SU-DHL-6 (cell line): ENCODE data around the gene DLK1.

Source experiments
- H2AFZ ChIP-seq: fragments of 200-600 bp; sonication (generic); 2 replicates; pipeline ENCODE4 v1.6.1; 2014; ENCODE audit warnings: low read depth, mild to moderate bottlenecking, moderate library complexity, mixed read lengths, antibody characterized with exemption, low read length; ENCODE audit not compliant: severe bottlenecking
- H3F3A ChIP-seq: fragments of 200-600 bp; shearing (Covaris generic); 2 replicates; pipeline ENCODE4 v1.6.0; 2016; ENCODE audit warnings: antibody characterized with exemption, mild to moderate bottlenecking; ENCODE audit not compliant: insufficient read depth
- H3K27ac ChIP-seq: fragments of 200-600 bp; sonication (generic); 2 replicates; pipeline ENCODE4 v1.5.1; 2016; ENCODE audit warnings: low read depth, mild to moderate bottlenecking, low read length, moderate library complexity, mixed read lengths
- H3K27me3 ChIP-seq: fragments of 200-600 bp; sonication (generic), shearing (Covaris generic); 2 replicates; pipeline ENCODE4 v1.6.0; 2014; ENCODE audit warnings: mild to moderate bottlenecking, low read length
- H3K36me3 ChIP-seq: fragments of 200-600 bp; sonication (generic); 2 replicates; pipeline ENCODE4 v1.6.1; 2014; ENCODE audit warnings: mild to moderate bottlenecking, low read length, mixed read lengths
- H3K4me2 ChIP-seq: fragments of 300-600, 200-600 bp; shearing (Covaris generic), sonication (generic); 2 replicates; pipeline ENCODE4 v1.6.0; 2014; ENCODE audit warnings: low read length, low read depth, mild to moderate bottlenecking; ENCODE audit not compliant: poor library complexity, severe bottlenecking
- H3K4me3 ChIP-seq: fragments of 200-600 bp; sonication (generic); 2 replicates; pipeline ENCODE4 v1.5.1; 2014; ENCODE audit warnings: antibody characterized with exemption, low read length, mild to moderate bottlenecking, mixed read lengths; ENCODE audit not compliant: insufficient read depth, poor library complexity, severe bottlenecking
- H3K79me2 ChIP-seq: fragments of 200-600 bp; sonication (generic); 2 replicates; pipeline ENCODE4 v1.6.1; 2014; ENCODE audit warnings: mild to moderate bottlenecking, low read length, moderate library complexity; ENCODE audit not compliant: insufficient read depth
- H3K9ac ChIP-seq: fragments of 200-600 bp; sonication (generic); 2 replicates; pipeline ENCODE4 v1.7.0; 2014; ENCODE audit warnings: mild to moderate bottlenecking, low read length
- H3K9me2 ChIP-seq: fragments of 200-600 bp; sonication (generic); replicated peaks from 2 replicates; pipeline ENCODE4 v1.6.1; 2014; ENCODE audit warnings: low read length; ENCODE audit not compliant: insufficient read depth
- H3K9me3 ChIP-seq: fragments of 200-600 bp; sonication (generic); 2 replicates; pipeline ENCODE4 v1.6.1; 2014; ENCODE audit warnings: low read length, mixed read lengths; ENCODE audit not compliant: insufficient read depth
- H4K20me1 ChIP-seq: fragments of 200-600 bp; sonication (generic); 2 replicates; pipeline ENCODE4 v1.6.1; 2014; ENCODE audit warnings: low read depth, mild to moderate bottlenecking, antibody characterized with exemption, low read length, moderate library complexity, mixed read lengths
- EZH2phosphoT487 ChIP-seq: fragments of 200-600 bp; sonication (generic), shearing (Covaris generic); conservative IDR thresholded peaks from 2 replicates; pipeline ENCODE4 v1.6.1; 2018; ENCODE audit warnings: mild to moderate bottlenecking, antibody characterized with exemption, low read length, moderate library complexity, mixed read lengths
- TF ChIP-seq, protein P1 (sequence below): fragments of 200-600 bp; sonication (generic); IDR thresholded peaks from one replicate; pipeline ENCODE4 v1.5.1; 2017; ENCODE audit warnings: antibody characterized with exemption, mild to moderate bottlenecking, low read length, moderate library complexity; ENCODE audit not compliant: insufficient read depth, poor library complexity, severe bottlenecking

Gene DLK1

DNA sequence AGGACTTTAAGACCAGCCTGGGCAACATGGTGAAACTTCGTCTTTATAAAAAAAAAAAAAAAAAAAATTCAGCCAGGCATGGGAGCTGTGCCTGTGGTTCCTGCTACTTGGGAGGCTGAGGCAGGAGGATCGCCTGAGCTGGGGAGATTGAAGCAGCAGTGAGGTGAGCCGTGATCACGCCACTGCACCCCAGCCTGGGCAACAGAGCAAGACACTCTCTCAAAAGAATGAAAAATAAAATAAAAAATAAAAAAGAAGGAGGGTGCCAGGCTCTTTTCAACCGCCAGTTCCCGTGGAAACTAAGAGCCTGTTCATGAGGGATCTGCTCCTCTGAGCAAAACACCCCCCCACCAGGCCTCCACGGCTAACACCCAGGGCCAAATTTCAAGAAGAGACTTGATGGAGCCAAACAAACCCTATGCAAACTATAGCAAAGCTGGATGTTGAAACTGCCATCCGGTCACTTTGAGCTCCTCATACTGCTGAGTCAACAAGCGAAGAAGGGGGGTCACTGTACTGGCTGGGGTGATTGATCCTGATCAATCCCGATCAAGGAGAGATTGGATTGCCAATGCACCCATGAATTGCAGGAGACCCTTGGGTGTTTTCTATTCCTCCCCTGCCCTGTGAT lies 23.4 kb downstream of the DLK1 start:
- Histone ChIP-seq H3K27me3 (no peaks in the 10 kb centered on the region), H3K4me2 (no peak overlapping the region), H3K9ac (no peak overlapping the region), H3F3A (no peaks in the 10 kb centered on the region), H3K79me2 (no peaks in the 10 kb centered on the region), H3K9me2 (no peaks in the 10 kb centered on the region), H3K27ac (no peak overlapping the region), H2AFZ (no peak overlapping the region), H4K20me1 (no peaks in the 10 kb centered on the region), H3K9me3 (no peaks in the 10 kb centered on the region), H3K36me3 (no peaks in the 10 kb centered on the region), H3K4me3 (no peak overlapping the region)
- TF ChIP-seq, protein P1, sequence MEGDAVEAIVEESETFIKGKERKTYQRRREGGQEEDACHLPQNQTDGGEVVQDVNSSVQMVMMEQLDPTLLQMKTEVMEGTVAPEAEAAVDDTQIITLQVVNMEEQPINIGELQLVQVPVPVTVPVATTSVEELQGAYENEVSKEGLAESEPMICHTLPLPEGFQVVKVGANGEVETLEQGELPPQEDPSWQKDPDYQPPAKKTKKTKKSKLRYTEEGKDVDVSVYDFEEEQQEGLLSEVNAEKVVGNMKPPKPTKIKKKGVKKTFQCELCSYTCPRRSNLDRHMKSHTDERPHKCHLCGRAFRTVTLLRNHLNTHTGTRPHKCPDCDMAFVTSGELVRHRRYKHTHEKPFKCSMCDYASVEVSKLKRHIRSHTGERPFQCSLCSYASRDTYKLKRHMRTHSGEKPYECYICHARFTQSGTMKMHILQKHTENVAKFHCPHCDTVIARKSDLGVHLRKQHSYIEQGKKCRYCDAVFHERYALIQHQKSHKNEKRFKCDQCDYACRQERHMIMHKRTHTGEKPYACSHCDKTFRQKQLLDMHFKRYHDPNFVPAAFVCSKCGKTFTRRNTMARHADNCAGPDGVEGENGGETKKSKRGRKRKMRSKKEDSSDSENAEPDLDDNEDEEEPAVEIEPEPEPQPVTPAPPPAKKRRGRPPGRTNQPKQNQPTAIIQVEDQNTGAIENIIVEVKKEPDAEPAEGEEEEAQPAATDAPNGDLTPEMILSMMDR, result no peak
- no peak for TF ChIP-seq EZH2phosphoT487

DNA sequence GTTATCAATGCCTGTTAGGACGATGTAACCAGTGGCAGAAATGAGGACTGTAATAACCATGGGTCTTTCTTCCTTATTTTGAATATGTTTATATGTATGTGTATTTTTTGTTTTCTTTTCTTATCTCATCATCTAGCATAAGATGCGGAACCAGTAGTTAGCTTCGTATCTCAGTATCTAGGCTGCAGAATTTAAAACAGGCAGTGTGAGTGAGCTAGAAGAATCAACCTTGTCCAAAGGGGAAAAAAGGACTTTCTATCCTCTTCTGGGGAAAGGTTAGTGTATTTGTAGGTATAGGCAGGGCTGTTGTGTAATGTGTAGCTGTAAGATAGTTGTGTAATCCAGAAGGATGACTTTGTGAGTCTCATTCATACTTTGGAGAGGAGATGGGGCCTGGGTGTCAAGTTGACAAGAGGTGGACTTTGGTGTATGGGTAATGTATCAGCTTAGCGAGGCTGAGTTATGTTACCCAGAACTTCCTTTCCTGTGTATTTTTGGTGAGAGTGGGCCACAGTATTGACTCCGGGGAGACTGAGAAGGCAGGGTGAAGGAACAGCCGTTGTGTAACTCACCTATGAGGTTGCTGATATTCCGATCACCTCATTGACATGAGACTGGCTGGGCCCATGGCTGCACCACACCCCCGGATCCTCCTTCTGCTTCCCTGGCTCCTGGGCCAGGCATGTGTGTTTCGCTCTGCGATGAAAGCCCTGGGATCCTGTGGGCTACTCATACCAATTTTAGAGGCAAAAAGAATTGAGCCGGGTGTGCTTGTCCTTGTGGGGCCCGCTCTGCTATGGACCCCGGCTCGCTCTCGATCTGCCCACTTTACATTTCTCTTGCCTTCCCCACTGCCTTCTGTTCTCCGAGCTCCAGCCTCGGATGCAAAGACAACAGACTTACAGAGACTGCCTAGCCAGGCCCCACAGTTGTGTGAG lies 24.3 kb downstream of the DLK1 start:
- Histone ChIP-seq H3K4me2 (no peak overlapping the region), H3K9ac (no peak overlapping the region), H3K4me3 (no peak overlapping the region), H3K27ac (no peak overlapping the region), H3K9me3 (no peaks in the 10 kb centered on the region), H2AFZ (no peak overlapping the region), H3K9me2 (no peaks in the 10 kb centered on the region), H3K36me3 (no peaks in the 10 kb centered on the region), H3K79me2 (no peaks in the 10 kb centered on the region), H3K27me3 (no peaks in the 10 kb centered on the region), H4K20me1 (no peaks in the 10 kb centered on the region), H3F3A (no peaks in the 10 kb centered on the region)
- TF ChIP-seq, protein P1, result no peak
- no peak for TF ChIP-seq EZH2phosphoT487

DNA sequence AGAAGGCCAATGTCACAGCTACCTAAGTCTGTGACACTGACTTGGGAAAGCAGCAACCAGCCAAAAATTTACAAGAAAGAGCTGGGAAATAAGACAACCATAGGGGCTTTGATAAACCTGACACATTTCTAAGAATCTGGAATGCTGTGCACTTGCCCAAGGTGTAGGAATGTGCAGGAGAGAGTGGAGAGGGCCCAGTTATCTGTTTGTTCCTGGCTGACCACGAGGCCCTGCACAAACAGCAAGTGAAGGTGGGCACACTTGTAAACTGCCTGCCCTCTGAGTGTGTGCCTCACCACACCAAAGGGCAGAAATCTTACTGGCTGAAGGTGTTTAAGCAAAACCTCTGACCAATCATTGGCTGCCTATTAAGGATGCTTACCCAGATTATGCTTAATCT lies 27.3 kb downstream of the DLK1 start:
- H3K27me3 ChIP-seq, result no peaks in the 10 kb centered on the region

More for the DNA sequence above, 27.3 kb downstream of the DLK1 start:
- Histone ChIP-seq H3K36me3 (no peaks in the 10 kb centered on the region), H3K9ac (no peak overlapping the region), H3K79me2 (no peaks in the 10 kb centered on the region), H3F3A (no peaks in the 10 kb centered on the region), H3K9me2 (no peaks in the 10 kb centered on the region), H3K27ac (no peak overlapping the region), H3K4me3 (no peak overlapping the region), H3K4me2 (no peak overlapping the region), H3K9me3 (no peaks in the 10 kb centered on the region), H2AFZ (no peak overlapping the region), H4K20me1 (no peaks in the 10 kb centered on the region)
- TF ChIP-seq EZH2phosphoT487, result no peak
- TF ChIP-seq, protein P1, result no peak
